ENCODE results near the gene POLE3.

POLE3 gene

DNA sequence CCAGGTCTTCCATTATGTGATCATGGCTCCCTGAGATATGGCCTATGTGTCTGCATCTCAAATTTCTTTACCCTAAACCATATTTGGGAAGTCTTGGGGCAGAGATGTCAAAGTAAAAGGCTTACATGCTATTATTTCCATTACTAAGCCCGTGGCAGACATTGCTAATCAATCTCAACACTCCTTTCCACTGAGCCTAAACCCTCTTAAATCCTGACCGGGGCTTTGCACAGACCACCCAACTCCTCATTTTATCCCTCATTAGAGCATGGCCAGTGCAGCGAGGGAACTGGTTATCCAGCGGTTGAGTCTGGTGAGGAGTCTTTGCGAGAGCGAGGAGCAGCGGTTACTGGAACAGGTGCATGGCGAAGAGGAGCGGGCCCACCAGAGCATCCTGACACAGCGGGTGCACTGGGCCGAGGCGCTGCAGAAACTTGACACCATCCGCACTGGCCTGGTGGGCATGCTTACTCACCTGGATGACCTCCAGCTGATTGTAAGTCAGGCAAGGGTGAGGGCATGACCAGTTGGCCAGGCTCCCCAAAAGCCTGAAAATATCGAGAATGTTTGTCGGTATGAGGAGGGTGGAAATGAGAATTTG, 50.1 kb downstream of the POLE3 start:
- no peak overlapping the region for H3K4me3 ChIP-seq
- no peak overlapping the region for H3K27ac ChIP-seq

DNA sequence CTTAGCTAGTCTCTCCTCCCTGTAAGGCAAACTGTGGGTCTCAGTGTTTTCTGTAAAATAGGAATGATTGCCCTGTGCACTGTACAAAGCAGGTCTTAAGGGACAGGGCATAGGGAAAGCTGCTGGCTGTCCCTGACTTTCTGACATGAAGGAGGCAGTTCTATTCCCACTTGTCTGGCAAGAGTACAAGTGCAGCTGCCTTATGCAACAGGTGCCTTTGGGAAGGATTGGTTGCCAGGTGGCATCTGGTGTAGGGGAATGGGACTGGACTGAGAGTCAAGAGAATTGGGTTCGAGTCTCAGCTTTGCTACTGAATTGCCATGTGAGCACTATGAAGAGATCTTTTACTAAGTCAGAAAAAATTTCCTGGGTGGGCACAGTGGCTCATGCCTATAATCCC, 51.1 kb downstream of the POLE3 start:
- Histone ChIP-seq H3K27ac (no peak overlapping the region), H3K4me3 (no peak overlapping the region)

Measured in skin epidermis (tissue), 12 donors.